Eye (tissue), 1 donor: ENCODE results near the gene TRPM8.
A peak's percentile ranks its signal among the peaks of the same experiment; 100 is the strongest.

ENCODE experiments used
- DNase-seq: peaks from one replicate; pipeline ENCODE4 v3.0.0-alpha.2; 2015

Gene TRPM8

GRCh38 chr2:234003972-234004617 is 86.9 kb downstream of the TRPM8 start:
- no peak for DNase-seq

- DNase-seq: no peak
Observed at GRCh38 chr2:234005126-234005525, 88.0 kb downstream of the TRPM8 start.

- DNase-seq: no peak
Observed at GRCh38 chr2:234006501-234006900, 89.3 kb downstream of the TRPM8 start.

DNA sequence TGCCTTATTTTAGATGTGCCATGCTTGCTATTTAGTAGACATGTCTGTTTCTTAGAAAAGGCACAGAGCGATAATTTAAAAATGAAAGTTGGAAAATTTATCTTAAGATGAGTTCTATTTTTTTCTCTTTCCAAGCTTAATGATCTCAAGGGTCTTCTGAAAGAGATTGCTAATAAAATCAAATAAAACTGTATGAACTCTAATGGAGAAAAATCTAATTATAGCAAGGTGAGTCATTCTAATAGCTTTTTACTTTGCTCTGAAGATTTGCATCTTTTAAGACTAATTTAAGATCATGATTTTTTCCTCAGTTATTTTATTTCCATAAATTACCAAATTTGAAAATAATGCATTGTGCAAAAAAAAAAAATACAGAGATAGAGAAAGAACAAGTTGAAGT is 97.3 kb downstream of the TRPM8 start:
- DNase-seq: no peak

- DNase-seq: no peak
Observed at GRCh38 chr2:234015861-234016260, 98.7 kb downstream of the TRPM8 start.

GRCh38 chr2:234019896-234020295 is 102.7 kb downstream of the TRPM8 start:
- no peak for DNase-seq

- no peak for DNase-seq
Observed at GRCh38 chr2:234020332-234020731, 103.2 kb downstream of the TRPM8 start.

- no peak for DNase-seq
Observed at GRCh38 chr2:234022424-234022823, 105.3 kb downstream of the TRPM8 start.

DNA sequence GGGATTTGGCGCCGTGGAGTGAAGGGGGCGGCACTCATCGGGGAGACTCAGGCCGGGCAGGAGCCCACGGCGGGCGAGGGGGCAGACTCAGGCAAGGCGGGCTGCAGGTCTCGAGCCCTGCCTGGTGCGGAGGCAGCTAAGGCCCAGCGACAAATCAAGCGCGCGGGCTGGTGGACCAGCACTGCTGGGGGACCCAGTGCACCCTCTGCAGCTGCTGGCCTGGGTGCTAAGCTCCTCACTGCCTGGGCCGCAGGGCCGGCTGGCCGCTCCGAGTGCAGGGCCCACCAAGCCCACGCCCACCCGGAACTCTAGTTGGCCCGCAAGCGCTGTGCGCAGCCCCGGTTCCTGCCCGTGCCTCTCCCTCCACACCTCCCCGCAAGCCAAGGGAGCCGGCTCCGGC is 107.1 kb downstream of the TRPM8 start:
- DNase-seq: no peak

DNA sequence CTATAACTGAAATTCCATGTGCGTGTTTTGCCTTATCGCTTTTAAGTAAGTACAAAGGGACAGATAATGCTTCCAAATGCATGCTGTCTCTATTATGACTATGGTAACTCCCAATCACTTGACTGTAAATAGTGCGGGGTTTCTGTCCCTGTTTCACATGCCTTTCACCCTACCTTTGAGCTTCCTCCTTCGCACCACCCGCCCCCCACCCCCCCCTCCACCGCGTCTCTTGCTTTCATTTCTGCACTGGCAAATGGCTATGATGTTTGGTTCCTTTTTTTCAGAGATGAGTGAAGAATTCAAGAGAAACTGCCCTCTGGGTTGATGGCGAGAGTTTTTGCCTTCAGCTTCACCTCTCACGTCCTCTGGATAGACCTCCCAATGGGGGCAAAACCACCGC is 108.3 kb downstream of the TRPM8 start:
- DNase-seq: no peak

DNA sequence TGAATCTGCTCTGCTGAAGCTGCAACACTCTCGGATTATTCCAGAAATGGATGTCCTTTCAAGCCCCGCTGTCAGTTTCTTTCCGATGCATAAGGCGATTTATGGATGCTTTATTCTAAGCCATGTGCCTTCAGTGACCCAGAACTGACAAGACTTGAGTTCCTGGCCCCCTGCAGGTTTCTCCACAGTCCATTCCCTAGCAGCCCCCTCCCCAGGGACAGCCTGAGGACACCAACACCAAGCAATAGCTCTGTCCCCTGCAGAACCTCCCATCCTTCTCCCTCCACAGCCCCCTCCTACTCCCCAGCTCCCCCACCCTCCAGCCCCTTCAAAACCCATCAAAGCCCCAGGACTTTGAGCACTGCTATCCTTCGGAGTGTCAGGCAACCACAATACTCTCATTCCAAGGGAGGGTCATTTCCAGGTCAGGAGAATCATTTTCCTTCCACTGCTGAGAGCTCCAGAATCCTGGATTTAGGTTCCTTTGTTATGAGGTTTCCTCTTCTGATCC is 108.8 kb downstream of the TRPM8 start:
- DNase-seq: peak; percentile 97

GRCh38 chr2:234026693-234027254 is 109.6 kb downstream of the TRPM8 start:
- no peak for DNase-seq

DNA sequence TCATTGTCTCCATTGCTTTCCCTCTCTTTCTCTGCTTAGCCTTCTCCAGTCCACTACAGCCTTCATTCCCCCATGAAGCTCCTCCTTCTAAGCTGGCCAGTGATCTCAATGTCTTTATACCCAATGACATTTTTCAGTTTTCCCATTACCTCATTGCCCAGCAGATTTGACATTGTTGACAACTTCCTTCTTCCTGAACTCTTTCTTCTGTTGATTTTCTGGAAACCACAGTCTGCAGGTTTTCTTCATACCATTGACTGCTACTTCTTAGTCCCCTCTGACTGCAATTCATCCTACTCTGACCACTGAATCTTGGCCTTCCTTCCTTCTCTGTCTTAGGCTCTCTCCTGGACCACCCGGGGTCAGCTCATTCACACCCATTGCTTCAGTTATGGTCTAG is 110.5 kb downstream of the TRPM8 start:
- no peak for DNase-seq

DNA sequence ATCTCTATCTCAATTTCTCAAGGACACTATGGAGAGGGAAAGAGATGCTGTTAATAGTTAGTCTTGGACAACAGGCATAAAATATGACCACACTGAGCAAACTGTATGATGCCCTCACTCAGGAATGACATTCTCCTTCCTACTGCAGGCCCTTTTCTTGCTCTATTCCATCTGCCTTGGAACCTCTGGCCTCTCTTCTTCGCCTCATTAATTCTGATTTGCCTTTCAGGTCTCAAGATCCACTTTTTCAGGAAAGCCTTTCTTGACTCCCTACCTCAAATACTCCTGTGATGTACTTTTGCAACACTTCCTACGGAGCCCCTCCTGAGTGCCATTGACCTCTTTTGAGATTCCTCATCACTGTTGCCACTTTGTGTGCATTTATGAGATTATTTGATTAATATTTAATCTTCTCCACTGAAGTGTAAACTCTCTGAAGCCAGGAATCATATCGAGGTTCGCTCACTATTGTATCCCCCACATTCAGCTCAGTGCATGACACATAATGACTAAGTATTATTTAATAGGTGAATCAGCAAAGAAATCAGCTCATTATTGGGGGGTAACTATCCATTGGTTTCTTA is 112.1 kb downstream of the TRPM8 start:
- peak; percentile 62 for DNase-seq

GRCh38 chr2:234031207-234031606 is 114.0 kb downstream of the TRPM8 start:
- DNase-seq: no peak

DNA sequence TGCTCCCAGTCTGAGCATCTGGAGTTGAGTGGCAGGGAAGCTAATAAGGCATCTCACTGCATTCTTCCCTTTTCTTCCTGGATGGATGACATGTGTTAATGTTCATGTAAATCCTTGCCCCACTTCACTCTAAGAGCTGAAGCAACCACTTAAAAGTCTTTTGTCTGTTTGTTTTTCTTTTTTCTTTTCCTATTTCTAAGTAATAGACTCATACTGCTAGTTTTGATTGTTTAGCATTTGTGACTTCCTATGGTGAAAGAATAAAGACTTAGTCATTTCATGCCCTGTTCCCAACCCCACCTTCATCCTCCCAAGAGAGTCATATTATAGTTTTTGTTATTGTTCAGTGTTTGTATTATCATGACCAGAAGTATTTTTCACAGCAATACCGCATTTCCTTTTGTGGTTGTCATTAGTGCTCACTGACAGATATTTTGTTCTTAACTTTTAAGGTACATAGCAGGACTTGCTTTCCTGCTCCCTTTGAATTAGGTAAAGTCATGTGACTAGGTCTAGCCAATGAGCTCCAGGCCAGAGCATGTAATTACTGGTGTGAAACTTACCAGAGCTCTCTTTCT is 115.2 kb downstream of the TRPM8 start:
- no peak for DNase-seq

GRCh38 chr2:234033174-234033573 is 116.0 kb downstream of the TRPM8 start:
- DNase-seq: no peak

DNA sequence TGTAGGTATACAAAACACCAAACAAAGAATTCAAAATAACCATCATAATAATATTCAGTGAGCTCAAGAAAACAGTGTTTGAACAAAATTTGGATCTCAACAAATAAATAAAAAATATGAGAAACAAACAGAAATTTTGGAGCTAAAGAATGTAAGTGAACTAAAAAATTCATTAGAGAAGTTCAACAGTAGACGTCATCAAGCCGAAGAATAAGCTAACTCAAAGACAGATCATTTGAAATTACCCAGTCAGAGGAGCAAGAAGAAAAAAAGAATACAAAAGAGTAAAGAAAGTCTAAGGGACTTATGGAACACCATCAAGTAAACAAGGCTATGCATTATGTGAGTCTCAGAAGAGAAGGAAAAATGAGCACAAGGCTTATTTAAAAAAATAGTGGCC is 116.7 kb downstream of the TRPM8 start:
- DNase-seq: no peak

- no peak for DNase-seq
Observed at GRCh38 chr2:234038076-234038802, 121.1 kb downstream of the TRPM8 start.

GRCh38 chr2:234044157-234044556 is 127.0 kb downstream of the TRPM8 start:
- DNase-seq: no peak

- DNase-seq: no peak
Observed at GRCh38 chr2:234046521-234046920, 129.3 kb downstream of the TRPM8 start.

DNA sequence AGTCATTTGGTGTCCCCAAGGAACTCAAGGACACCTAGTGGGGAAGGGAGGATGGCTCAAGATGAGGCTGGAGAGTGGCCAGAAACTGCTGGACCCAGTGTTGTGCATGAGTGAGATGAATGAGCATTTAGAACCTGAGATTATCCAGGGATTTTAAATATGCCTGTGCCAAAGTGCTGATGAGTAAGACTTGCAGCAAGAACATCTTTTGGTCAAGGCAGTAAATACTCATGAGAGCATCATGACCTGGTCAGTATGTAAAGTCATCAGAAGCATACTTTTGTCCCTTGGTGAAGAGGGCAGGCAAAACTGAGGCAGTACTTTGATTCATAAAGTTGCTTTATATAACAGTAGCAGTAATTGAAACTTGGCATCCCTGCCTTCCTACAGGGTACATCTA is 130.2 kb downstream of the TRPM8 start:
- no peak for DNase-seq

- no peak for DNase-seq
Observed at GRCh38 chr2:234048049-234048448, 130.9 kb downstream of the TRPM8 start.
